Panc1 (cell line): ENCODE data around the gene HYAL1. TPM values are rescaled to one million over a fixed set of nuclear protein-coding genes. Genes with fewer than 3 reads are reported as not detected.

Experiments used
- ATAC-seq: fragments of 200-7000 bp; cut with Tn5 transposase; 2 replicates; pipeline ENCODE4 v1.9.1; 2020; ENCODE audit warnings: mild to moderate bottlenecking, moderate library complexity
- BruUV-seq: library from RNA; stranded (reverse); fragments of 400-500 nt; replicated peaks from 2 replicates; lab custom pipeline; 2021; lab: Mats Ljungman, UMichigan
- CTCF ChIA-PET: fragments of 300-600 bp; sonication (Branson Sonifier 250); formaldehyde crosslinking; loops from one replicate; lab custom pipeline; 2022; ENCODE audit warnings: antibody characterized with exemption; lab: Charles Lee
- POLR2A ChIA-PET: fragments of 300-600 bp; sonication (Branson Sonifier 250); formaldehyde crosslinking; loops from one replicate; lab custom pipeline; 2022; ENCODE audit warnings: antibody characterized with exemption; lab: Charles Lee
- DNase-seq: peaks from one replicate; pipeline ENCODE4 v3.0.0-alpha.2; 2010; ENCODE audit warnings: low read depth, low spot score
- H3K27ac ChIP-seq: 2 replicates; pipeline ENCODE4 v1.5.1; 2011; ENCODE audit warnings: mild to moderate bottlenecking, low read length, inconsistent platforms
- H3K27me3 ChIP-seq: fragments of 200-500 bp; sonication (Bioruptor generic); 2 replicates; pipeline ENCODE4 v1.6.0; 2014; ENCODE audit warnings: low read length, inconsistent platforms; ENCODE audit not compliant: control insufficient read depth, insufficient read depth
- H3K36me3 ChIP-seq: fragments of 200-500 bp; sonication (Bioruptor generic); 2 replicates; pipeline ENCODE4 v1.5.1; 2014; ENCODE audit warnings: inconsistent platforms, mild to moderate bottlenecking, low read length, moderate library complexity; ENCODE audit not compliant: control insufficient read depth, insufficient read depth
- H3K4me1 ChIP-seq: 2 replicates; pipeline ENCODE4 v1.5.1; 2011; ENCODE audit warnings: inconsistent platforms, mild to moderate bottlenecking, low read length, moderate library complexity; ENCODE audit not compliant: control insufficient read depth, insufficient read depth
- H3K4me3 ChIP-seq, 2 experiments: 2 replicates each; pipeline ENCODE4 v1.5.1; 2011 to 2012; ENCODE audit warnings: low read depth in 2 of 2, low read length in 2 of 2, mild to moderate bottlenecking in 2 of 2, inconsistent platforms in 1 of 2, moderate library complexity in 1 of 2
- H3K9me3 ChIP-seq: fragments of 200-500 bp; sonication (Bioruptor generic); 2 replicates; pipeline ENCODE4 v1.5.1; 2014; ENCODE audit warnings: low read depth, mild to moderate bottlenecking, inconsistent platforms, low read length, moderate library complexity; ENCODE audit not compliant: control insufficient read depth, insufficient read depth
- POLR2AphosphoS5 ChIP-seq: IDR thresholded peaks from 2 replicates; pipeline ENCODE4 v1.6.1; 2012; ENCODE audit warnings: mild to moderate bottlenecking, low read depth, low read length, moderate library complexity
- SIN3A ChIP-seq: IDR thresholded peaks from 2 replicates; pipeline ENCODE4 v1.6.1; 2012; ENCODE audit warnings: low read depth, mild to moderate bottlenecking, low read length, moderate library complexity, borderline replicate concordance; ENCODE audit not compliant: insufficient read depth
- TCF7L2 ChIP-seq: IDR thresholded peaks from 2 replicates; pipeline ENCODE4 v1.6.1; 2011; ENCODE audit warnings: mild to moderate bottlenecking, low read depth, low read length, inconsistent platforms
- in situ Hi-C: cut with HindIII; loops from 2 replicates; pipeline ENCODE4 v1.10.0; 2016; ENCODE audit warnings: low sequenced_read_pairs, low pct_unique_long_range_greater_than_20kb
- intact Hi-C: fragments of 100-400 bp; cut with micrococcal nuclease; formaldehyde crosslinking; loops from one replicate; pipeline ENCODE4 v1.10.0; 2022; ENCODE audit not compliant: unreplicated experiment
- total RNA-seq: library from RNA; stranded (reverse); gene quantifications from one replicate; pipeline ENCODE4 v1.2.1, GENCODE V29; 2021; ENCODE audit not compliant: unreplicated experiment
- TF ChIP-seq, protein P1 (sequence below): fragments of 450-650 bp; IDR thresholded peaks from 2 replicates; pipeline ENCODE4 v1.5.1; 2017; ENCODE audit warnings: mild to moderate bottlenecking
- TF ChIP-seq, protein P2 (sequence below), 2 experiments: IDR thresholded peaks; 2 replicates each; pipeline ENCODE4 v1.6.1; 2011 to 2012; ENCODE audit warnings: low read depth in 2 of 2, control low read depth in 1 of 2, low read length in 1 of 2, mild to moderate bottlenecking in 1 of 2, moderate library complexity in 1 of 2; ENCODE audit not compliant: insufficient read depth in 1 of 2

The HYAL1 gene
- total RNA-seq, 1 experiment from 2014 or later, result 0.18 TPM

DNA sequence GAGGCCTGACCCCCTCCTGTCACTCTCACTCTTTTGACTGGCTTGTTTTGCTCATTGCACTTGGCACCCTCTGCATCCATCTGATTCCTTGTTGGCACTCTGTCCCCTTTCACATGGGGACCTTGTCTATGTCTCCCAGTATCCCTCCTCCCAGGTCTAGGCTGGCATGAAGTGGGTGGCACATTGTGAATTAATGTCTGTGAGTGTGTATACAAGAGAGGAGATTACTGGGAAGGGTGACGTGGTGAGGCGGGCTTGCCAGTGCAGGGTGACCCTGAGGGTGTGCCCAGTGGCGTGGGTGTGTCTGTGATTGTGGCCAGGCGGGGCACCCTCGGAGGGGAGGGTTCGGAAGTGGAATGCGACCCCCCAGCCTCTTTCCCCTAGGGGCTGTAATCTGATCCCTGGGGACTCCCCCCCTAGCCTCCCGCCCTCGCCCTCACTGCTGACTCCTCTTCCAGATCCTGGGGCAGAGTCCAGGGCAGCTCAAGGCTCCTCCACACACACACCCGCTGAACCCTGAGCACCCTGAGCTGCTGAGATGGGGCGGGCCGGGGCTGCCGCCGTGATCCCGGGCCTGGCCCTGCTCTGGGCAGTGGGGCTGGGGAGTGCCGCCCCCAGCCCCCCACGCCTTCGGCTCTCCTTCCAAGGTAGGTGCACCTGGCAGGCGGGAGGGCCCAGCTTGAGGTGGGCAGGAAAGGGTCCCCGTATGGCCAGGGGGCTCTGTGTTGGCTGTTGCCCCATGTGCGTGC is 34.5 kb downstream of the HYAL1 start, which contains the start of gene SEMA3B:
Gene SEMA3B, plus strand, starts transcription at position 445 of the 749 bp plus-strand sequence. Its CDS starts 94 bp downstream, at position 539.
- H3K4me1 ChIP-seq, result peaks cover 8% of the 10 kb centered on the region
- no peak for DNase-seq
- CTCF ChIA-PET, result no interaction called here
- no TSS peak for BruUV-seq
- intact Hi-C loops, result loop anchor here (10.0 kb wide), 1 partner anchor 74 kb away; the partner anchor contains the start of gene GNAT1
- H3K4me3 ChIP-seq, result no peak within 1 kb of the TSS
- in situ Hi-C loops, result no loop called here
- no peaks in the 10 kb centered on the region for H3K36me3 ChIP-seq
- H3K27me3 ChIP-seq, result no peaks in the 10 kb centered on the region
- H3K9me3 ChIP-seq, result no peaks in the 10 kb centered on the region
- POLR2A ChIA-PET, result no interaction called here
- TF ChIP-seq POLR2AphosphoS5, result no peak
- no peak for TF ChIP-seq SIN3A
- no peak for TF ChIP-seq TCF7L2
- TF ChIP-seq, protein P1, sequence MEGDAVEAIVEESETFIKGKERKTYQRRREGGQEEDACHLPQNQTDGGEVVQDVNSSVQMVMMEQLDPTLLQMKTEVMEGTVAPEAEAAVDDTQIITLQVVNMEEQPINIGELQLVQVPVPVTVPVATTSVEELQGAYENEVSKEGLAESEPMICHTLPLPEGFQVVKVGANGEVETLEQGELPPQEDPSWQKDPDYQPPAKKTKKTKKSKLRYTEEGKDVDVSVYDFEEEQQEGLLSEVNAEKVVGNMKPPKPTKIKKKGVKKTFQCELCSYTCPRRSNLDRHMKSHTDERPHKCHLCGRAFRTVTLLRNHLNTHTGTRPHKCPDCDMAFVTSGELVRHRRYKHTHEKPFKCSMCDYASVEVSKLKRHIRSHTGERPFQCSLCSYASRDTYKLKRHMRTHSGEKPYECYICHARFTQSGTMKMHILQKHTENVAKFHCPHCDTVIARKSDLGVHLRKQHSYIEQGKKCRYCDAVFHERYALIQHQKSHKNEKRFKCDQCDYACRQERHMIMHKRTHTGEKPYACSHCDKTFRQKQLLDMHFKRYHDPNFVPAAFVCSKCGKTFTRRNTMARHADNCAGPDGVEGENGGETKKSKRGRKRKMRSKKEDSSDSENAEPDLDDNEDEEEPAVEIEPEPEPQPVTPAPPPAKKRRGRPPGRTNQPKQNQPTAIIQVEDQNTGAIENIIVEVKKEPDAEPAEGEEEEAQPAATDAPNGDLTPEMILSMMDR, result no peak
- TF ChIP-seq, protein P2, sequence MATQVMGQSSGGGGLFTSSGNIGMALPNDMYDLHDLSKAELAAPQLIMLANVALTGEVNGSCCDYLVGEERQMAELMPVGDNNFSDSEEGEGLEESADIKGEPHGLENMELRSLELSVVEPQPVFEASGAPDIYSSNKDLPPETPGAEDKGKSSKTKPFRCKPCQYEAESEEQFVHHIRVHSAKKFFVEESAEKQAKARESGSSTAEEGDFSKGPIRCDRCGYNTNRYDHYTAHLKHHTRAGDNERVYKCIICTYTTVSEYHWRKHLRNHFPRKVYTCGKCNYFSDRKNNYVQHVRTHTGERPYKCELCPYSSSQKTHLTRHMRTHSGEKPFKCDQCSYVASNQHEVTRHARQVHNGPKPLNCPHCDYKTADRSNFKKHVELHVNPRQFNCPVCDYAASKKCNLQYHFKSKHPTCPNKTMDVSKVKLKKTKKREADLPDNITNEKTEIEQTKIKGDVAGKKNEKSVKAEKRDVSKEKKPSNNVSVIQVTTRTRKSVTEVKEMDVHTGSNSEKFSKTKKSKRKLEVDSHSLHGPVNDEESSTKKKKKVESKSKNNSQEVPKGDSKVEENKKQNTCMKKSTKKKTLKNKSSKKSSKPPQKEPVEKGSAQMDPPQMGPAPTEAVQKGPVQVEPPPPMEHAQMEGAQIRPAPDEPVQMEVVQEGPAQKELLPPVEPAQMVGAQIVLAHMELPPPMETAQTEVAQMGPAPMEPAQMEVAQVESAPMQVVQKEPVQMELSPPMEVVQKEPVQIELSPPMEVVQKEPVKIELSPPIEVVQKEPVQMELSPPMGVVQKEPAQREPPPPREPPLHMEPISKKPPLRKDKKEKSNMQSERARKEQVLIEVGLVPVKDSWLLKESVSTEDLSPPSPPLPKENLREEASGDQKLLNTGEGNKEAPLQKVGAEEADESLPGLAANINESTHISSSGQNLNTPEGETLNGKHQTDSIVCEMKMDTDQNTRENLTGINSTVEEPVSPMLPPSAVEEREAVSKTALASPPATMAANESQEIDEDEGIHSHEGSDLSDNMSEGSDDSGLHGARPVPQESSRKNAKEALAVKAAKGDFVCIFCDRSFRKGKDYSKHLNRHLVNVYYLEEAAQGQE (IDR thresholded peaks at IDR 0.05; ENCODE audit: insufficient read depth in 1 of 2, low read depth in 2 of 2, low read length in 1 of 2), result no peak
- H3K27ac ChIP-seq, result no peak within 1 kb of the TSS
- ATAC-seq, result no peak; the same call in 1 of the 2 replicates

DNA sequence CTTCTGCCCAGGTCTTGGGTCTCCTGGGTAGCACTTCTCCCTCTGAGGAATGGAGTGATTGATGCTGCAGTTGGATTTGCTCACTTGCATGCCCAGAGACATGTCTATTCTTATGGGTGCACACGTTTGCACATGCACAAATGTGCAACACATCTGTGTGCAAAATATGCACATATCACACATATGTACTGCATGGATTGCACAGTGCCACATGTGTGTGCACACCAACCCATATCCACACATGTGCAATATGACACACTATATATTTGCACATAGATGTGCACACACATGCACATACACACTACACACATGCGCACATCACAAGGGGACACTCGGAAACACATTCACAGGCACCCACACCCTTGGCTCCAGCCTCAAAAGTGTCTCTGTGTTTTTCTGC is 35.1 kb downstream of the HYAL1 start:
- TF ChIP-seq, protein P2 (IDR thresholded peaks at IDR 0.05; ENCODE audit: insufficient read depth in 1 of 2, low read depth in 2 of 2, low read length in 1 of 2), result no peak
- TF ChIP-seq TCF7L2 (no peak), POLR2AphosphoS5 (no peak), SIN3A (no peak)
- TF ChIP-seq, protein P1, result no peak
- POLR2A ChIA-PET, result no interaction called here
- Histone ChIP-seq H3K9me3 (no peaks in the 10 kb centered on the region), H3K4me3 (no peak overlapping the region), H3K36me3 (no peaks in the 10 kb centered on the region), H3K4me1 (peaks cover 8% of the 10 kb centered on the region), H3K27ac (no peak overlapping the region), H3K27me3 (no peaks in the 10 kb centered on the region)
- in situ Hi-C loops, result no loop called here
- no peak for DNase-seq
- BruUV-seq, result no TSS peak
- CTCF ChIA-PET, result no interaction called here
- ATAC-seq, result no peak
- intact Hi-C loops, result loop anchor here (10.0 kb wide), 1 partner anchor 73 kb away; the partner anchor contains the start of gene GNAT1
